ENCODE measurements around the gene PTK6.
"Not testable (repeated sequence)": the region's sequence is repeated elsewhere in the genome, so short reads cannot be mapped to it uniquely, and the experiment has no call there.

Gene PTK6

DNA sequence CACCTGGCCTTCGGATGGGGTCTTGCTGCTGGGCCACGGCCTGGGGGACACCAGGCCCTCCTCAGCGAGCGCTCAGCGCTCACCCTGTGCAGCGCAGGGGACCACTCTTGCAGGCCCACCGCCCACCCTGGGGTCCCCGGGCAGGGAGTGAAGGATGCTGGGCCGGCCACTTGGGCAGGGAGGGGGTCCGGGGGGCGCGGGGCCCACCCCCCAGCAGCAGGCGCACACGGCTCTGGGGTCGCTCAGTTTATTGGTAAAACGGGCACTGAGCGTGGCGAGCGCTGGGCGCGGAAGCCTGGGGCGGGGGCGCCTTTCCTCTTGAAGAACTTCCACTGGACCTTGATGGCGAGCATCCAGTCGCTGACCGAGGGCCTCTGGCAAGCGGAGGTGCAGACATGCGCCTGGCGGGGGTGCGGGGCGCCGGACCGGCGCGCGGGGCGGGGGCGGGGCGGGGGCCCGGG is 49.4 kb downstream of the PTK6 start:
- Mint-ChIP-seq H3K9me3 (no peaks in the 10 kb centered on the region), H3K4me3 (no peak overlapping the region), H3K27ac (no peak overlapping the region), H3K27me3 (peaks cover 39% of the 10 kb centered on the region), H3K4me1 (ENCODE audit: low read depth) (peaks cover 2% of the 10 kb centered on the region), H3K36me3 (ENCODE audit: low read depth) (no peaks in the 10 kb centered on the region)
- DNase-seq = no peak

DNA sequence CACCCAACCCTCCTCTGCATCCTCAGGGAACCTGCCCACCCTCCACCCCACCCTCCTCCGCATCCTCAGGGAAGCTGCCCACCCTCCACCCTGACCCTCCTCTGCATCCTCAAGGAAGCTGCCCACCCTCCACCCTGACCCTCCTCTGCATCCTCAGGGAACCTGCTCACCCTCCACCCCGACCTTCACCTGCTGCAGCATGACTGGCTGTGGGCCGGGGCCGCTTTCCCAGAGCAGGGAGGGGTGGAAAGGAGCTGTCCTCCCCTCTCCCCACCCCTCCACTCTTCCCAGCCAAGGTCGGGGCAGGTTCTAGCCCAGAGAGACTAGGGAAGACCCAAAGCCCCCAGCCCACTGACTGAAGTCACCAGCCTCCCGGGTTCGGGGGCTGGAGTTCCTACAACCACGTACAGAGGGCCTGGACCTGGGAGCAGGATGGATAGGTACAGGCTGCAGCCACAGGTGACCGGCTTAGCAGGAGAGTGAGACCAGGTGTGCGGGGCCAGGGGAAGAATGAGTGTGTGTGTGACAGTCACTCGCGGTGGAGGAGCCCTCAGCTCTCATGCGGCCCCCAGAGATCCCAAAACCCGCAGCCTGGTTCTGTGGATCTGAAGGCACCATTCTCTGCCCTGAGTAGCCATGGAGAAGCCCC is 49.9 kb downstream of the PTK6 start:
- Mint-ChIP-seq H3K36me3 (ENCODE audit: low read depth) (no peaks in the 10 kb centered on the region), H3K9me3 (no peaks in the 10 kb centered on the region), H3K27ac (no peak overlapping the region), H3K27me3 (peaks cover 45% of the 10 kb centered on the region), H3K4me3 (no peak overlapping the region), H3K4me1 (ENCODE audit: low read depth) (peaks cover 2% of the 10 kb centered on the region)
- DNase-seq = no peak

DNA sequence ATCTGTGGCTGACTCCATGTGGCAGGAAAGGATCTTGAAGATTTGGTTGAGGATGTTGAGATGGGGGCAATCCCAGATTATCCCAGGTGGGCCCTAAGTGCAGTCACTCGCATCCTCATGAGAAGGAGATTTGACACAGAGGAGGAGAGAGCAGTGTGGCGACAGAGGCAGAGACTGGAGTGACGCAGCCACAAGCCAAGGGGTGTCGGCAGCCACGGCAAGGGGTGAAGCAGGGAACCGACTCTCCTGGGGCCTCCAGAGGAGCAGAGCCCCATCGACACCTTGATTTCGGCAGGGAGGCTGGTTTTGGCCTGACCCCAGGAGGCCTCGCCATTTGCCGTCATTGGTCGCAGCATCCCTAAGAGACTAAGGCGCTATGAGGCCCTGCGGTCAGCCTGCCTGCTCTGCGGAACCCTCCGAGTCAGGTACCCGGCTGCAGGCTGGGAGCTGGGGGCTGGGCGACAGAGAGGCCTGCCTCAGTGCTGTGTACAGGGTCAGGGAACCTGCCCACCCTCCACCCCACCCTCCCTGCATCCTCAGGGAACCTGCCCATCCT is 50.8 kb downstream of the PTK6 start:
- H3K27ac Mint-ChIP-seq = no peak overlapping the region
- no peak for DNase-seq
- no peak overlapping the region for H3K4me3 Mint-ChIP-seq
- peaks cover 2% of the 10 kb centered on the region for H3K4me1 Mint-ChIP-seq (ENCODE audit: low read depth)
- peaks cover 52% of the 10 kb centered on the region for H3K27me3 Mint-ChIP-seq
- H3K9me3 Mint-ChIP-seq = no peaks in the 10 kb centered on the region
- H3K36me3 Mint-ChIP-seq (ENCODE audit: low read depth) = no peaks in the 10 kb centered on the region

DNA sequence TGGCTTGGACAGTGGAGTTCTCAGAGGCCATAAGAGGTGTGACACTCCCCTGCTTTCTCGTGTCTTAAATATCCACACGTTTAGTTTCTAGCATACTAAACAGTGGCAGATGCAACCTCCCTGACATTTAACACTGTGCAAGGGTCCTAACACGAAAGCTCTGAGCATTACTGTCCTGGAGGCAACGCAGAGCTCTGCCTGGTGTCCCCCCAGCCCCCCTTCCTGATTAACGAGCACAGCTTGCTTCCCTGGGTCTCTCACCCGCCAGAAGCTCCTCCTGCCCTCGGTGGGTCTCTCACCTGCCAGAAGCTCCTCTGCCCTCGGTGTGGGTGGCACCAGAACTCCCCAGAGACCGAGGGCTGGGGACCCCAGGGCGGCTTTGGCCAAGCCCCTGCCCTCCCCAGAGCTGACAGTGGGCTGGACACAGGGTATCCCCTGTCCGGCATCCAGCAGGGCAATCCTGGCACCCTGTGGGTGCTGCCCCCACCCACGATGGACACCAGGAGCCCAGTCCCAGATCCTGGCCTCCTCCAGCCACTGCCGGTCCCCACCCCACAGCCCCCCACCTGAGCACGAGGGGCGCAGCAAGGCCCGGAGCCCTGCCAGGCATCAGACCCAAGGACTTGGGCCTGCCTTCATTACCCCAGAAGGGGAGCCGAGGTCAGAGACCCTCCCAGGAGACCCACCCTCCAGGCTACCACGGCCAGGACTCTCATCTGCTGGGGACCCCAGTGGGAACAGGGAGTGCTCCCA is 52.3 kb downstream of the PTK6 start:
- Mint-ChIP-seq H3K27me3 (peaks cover 51% of the 10 kb centered on the region), H3K36me3 (ENCODE audit: low read depth) (no peaks in the 10 kb centered on the region), H3K4me1 (ENCODE audit: low read depth) (peaks cover 2% of the 10 kb centered on the region), H3K9me3 (no peaks in the 10 kb centered on the region), H3K27ac (no peak overlapping the region), H3K4me3 (no peak overlapping the region)
- DNase-seq = no peak

DNA sequence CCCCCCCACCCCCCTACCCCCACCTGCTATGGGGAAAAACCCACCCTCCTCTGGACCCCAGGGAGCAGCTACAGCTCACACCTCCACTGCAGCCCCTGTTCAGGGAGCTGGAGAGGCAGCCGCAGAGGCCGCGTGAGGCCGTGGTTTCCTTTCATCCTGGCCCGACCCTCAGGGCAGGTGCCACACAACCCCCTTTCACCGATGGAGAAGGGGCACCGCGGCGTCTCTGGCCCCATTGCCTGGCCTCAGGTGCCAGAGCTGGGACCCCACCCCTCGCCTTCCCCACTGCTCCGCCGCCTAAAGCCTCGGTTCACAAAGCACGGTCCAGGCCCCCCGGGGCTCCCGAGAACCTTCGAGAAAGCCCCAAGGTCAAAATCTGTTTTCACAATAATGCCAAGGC is 52.9 kb downstream of the PTK6 start:
- H3K4me3 Mint-ChIP-seq = no peak overlapping the region
- peaks cover 2% of the 10 kb centered on the region for H3K4me1 Mint-ChIP-seq (ENCODE audit: low read depth)
- peaks cover 49% of the 10 kb centered on the region for H3K27me3 Mint-ChIP-seq
- no peak overlapping the region for H3K27ac Mint-ChIP-seq
- H3K9me3 Mint-ChIP-seq = no peaks in the 10 kb centered on the region
- no peak for DNase-seq
- H3K36me3 Mint-ChIP-seq (ENCODE audit: low read depth) = no peaks in the 10 kb centered on the region

DNA sequence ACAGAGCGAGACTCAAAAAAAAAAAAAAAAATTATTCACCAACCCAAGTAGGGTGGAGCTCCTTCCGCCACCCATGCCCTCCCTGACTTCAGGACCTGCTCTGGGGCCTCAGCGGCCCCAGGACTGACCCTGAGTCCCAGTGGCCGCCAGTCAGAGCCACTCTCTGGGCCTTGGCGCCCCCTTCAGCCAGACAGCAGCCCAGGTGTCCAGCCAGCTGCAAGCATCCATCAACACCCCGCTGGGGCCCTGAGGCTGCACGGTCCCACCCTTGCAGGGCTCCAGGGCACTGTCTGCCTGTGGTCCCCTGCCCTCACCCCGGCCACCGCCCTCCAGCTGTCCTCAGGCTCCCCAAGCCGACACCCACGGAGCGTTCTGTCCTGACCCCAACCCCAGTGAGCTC is 53.3 kb downstream of the PTK6 start:
- peaks cover 2% of the 10 kb centered on the region for H3K4me1 Mint-ChIP-seq (ENCODE audit: low read depth)
- no peak overlapping the region for H3K4me3 Mint-ChIP-seq
- no peaks in the 10 kb centered on the region for H3K9me3 Mint-ChIP-seq
- no peak for DNase-seq
- no peaks in the 10 kb centered on the region for H3K36me3 Mint-ChIP-seq (ENCODE audit: low read depth)
- H3K27me3 Mint-ChIP-seq = peaks cover 47% of the 10 kb centered on the region
- no peak overlapping the region for H3K27ac Mint-ChIP-seq

DNA sequence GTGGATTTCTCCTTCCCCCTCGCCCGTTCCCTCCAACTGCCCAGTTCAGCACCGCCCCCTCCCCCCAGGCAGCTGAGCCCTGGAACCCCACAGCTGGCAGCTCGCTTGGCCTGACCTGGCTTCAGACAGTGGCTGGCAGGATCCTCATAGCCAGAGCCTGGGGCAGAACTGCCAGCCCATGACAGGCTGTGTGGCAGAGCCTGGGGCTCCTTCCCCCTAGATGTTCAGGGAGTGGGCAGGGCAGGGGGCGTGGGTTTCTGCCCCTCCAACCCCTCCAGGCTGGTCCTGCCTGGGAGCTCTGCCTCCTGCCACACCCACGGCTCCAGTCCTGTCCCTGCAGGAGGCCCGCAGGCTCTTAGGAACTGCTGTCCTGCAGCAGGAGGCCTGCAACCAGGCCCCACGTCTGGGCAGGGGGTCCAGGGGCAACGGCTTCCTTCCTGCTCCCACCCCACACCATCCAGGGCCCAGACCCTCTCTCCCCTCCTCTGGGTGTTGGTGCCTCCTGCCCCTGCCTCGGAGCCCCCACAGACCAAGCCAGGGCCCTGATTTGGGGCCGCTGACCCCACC is 55.1 kb downstream of the PTK6 start:
- H3K4me3 Mint-ChIP-seq = no peak overlapping the region
- H3K4me1 Mint-ChIP-seq (ENCODE audit: low read depth) = peaks cover 2% of the 10 kb centered on the region
- H3K27me3 Mint-ChIP-seq = peaks cover 55% of the 10 kb centered on the region
- H3K27ac Mint-ChIP-seq = no peak overlapping the region
- H3K9me3 Mint-ChIP-seq = no peaks in the 10 kb centered on the region
- H3K36me3 Mint-ChIP-seq (ENCODE audit: low read depth) = no peaks in the 10 kb centered on the region
- no peak for DNase-seq

DNA sequence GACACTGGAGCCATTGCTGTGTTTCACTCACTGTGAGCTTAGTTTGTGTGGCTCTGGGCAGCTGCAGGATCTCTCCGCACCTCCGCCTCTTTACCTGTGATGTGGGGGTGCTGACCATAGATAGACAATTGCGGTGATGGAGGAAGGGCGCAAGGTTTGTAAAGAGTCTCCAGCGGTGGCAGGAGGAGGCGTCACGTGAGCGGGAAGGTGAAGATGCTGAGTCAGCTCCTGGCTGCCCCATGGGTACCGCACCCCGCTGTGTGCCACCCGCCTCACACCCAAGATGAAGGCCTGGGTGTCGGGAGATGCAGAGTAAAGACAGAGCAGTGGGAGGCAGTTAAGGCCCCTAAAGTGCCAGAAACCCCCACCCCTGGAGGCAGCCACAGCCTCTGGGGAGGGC is 55.7 kb downstream of the PTK6 start:
- Mint-ChIP-seq H3K4me1 (ENCODE audit: low read depth) (peaks cover 2% of the 10 kb centered on the region), H3K36me3 (ENCODE audit: low read depth) (no peaks in the 10 kb centered on the region), H3K27ac (no peak overlapping the region), H3K9me3 (no peaks in the 10 kb centered on the region), H3K4me3 (no peak overlapping the region), H3K27me3 (peaks cover 60% of the 10 kb centered on the region)
- no peak for DNase-seq

DNA sequence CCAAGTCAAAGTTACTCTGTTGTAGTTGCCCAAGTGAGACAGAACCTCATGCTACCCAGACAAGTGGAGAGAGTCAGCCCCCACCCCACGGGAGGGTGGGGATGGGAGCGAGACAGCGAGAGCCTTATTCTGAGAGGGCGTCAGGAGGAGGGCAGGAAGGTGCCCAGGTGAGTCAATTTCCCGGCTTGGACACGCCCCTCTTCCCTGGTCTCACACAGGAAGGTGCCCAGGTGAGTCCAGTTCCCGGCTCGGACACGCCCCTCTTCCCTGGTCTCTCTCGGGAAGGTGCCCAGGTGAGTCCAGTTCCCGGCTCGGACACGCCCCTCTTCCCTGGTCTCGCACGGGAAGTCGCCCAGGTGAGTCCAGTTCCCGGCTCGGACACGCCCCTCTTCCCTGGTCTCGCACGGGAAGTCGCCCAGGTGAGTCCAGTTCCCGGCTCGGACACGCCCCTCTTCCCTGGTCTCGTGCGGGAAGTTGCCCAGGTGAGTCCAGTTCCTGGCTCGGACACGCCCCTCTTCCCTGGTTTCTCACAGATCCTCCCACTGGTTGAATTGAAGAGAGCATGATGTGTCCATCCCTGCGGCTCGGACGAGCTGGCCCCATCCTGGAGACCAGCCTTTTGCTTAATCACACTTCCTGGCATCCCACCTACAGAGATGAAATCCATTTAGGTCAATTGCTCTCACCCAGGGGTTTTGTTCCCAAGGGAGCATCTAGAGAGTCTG is 57.3 kb downstream of the PTK6 start:
- DNase-seq; H3K27ac Mint-ChIP-seq; H3K4me3 Mint-ChIP-seq; H3K9me3 Mint-ChIP-seq; H3K36me3 Mint-ChIP-seq (ENCODE audit: low read depth); H3K4me1 Mint-ChIP-seq (ENCODE audit: low read depth): not testable (repeated sequence)
- H3K27me3 Mint-ChIP-seq = peaks cover 71% of the 10 kb centered on the region

DNA sequence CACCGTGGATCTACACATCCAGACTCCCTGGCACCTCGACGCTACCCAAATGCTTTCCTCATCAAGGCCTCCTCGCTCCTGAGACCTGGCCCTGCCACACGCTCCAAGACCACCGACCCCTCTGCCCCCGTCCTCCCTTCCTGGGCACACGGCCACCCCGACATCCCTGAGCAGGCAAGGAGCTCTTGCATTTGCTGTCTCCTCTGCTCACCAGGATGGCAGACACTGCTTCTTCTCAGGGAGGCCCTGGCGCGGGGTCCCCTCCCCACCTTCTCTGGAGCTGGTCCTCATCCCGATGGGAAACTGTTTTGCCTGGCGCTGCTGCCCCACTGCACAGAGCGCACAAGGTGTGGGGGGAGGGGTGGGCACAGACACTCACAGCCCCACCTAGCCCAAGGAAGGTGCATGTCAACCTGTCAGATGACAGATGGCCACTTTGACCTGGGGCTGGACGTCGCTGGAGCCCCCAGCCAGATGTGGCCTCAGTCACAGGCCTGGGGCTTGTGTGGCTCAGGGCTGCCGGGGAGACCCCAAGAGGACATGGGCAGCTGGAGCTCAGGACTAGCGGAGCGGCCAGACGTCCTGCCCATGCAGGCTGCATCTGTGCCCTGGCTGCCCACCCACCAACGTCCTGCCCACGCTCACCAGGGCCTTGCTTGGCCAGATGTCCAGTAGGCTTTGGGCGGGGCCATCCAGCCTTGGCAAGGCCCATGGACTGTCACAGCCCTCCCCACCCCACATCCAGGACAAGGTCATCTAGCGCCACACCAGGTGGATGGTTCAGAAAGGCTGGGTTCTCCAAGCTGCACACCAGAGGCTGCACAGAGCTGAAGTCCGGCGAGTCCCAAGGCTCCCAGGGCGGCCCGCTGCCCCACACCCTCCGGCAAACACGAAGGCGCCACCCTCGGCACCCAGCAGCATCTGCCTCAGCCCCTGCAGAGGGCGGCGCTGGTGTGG is 58.6 kb downstream of the PTK6 start:
- H3K9me3 Mint-ChIP-seq = no peaks in the 10 kb centered on the region
- no peak overlapping the region for H3K27ac Mint-ChIP-seq
- DNase-seq = no peak
- peaks cover 6% of the 10 kb centered on the region for H3K4me1 Mint-ChIP-seq (ENCODE audit: low read depth)
- H3K27me3 Mint-ChIP-seq = peaks cover 79% of the 10 kb centered on the region
- no peak overlapping the region for H3K4me3 Mint-ChIP-seq
- no peaks in the 10 kb centered on the region for H3K36me3 Mint-ChIP-seq (ENCODE audit: low read depth)

Data from activated T-cell treated with anti-CD3 and anti-CD28 coated beads, Interleukin-2, amount 50 U/mL, for 24 hours (primary cell).